ENCODE measurements around the gene HMGB2.

- TF ChIP-seq EZH2 (IDR thresholded peaks at IDR 0.05; ENCODE audit: borderline replicate concordance) (no peak), CTCF (IDR thresholded peaks at IDR 0.05; ENCODE audit: poor library complexity) (no peak)
Measured at GRCh38 chr4:173316060-173316459, 18.1 kb downstream of the HMGB2 start.

Data from hepatocyte (in vitro differentiated cells).